Uterus (tissue), 4 donors: ENCODE results near the gene SLC35F6. TPM values are rescaled to one million over a fixed set of nuclear protein-coding genes. Genes with fewer than 3 reads are reported as not detected.
"Not testable (repeated sequence)": the region's sequence is repeated elsewhere in the genome, so short reads cannot be mapped to it uniquely, and the experiment has no call there.

Experiments
- DNase-seq, 2 donors: peaks; one replicate each; pipeline ENCODE4 v3.0.0-alpha.2; 2019 to 2020
- H3K27ac ChIP-seq, 2 donors: fragments of 200-600 bp; sonication (generic); 1 replicate in 1 of 2; 2 replicates in 1 of 2; pipeline ENCODE4 v1.5.1; 2016 to 2018
- H3K27me3 ChIP-seq, 2 donors: fragments of 200-600 bp; sonication (generic); one replicate each; pipeline ENCODE4 v1.5.1; 2018 to 2019; ENCODE audit warnings: control low read depth in 1 of 2
- H3K36me3 ChIP-seq, 2 donors: fragments of 200-600 bp; sonication (generic); one replicate each; pipeline ENCODE4 v1.5.1; 2019; ENCODE audit warnings: control low read depth in 1 of 2
- H3K4me1 ChIP-seq, 2 donors: fragments of 200-600 bp; sonication (generic); one replicate each; pipeline ENCODE4 v1.5.1; 2018 to 2019; ENCODE audit warnings: control low read depth in 1 of 2
- H3K4me3 ChIP-seq, 2 donors: fragments of 200-600 bp; sonication (generic); 1 replicate in 1 of 2; 2 replicates in 1 of 2; pipeline ENCODE4 v1.5.1; 2018 to 2019; ENCODE audit warnings: mild to moderate bottlenecking in 1 of 2
- H3K9me3 ChIP-seq, 2 donors: fragments of 200-600 bp; sonication (generic); one replicate each; pipeline ENCODE4 v1.5.1; 2019; ENCODE audit warnings: control low read depth in 1 of 2
- POLR2A ChIP-seq, 2 donors: fragments of 450-650 bp; IDR thresholded peaks; one replicate each; pipeline ENCODE4 v1.6.1; 2016; ENCODE audit warnings: antibody characterized with exemption in 2 of 2, mild to moderate bottlenecking in 1 of 2, moderate library complexity in 1 of 2
- intact Hi-C: fragments of 100-400 bp; cut with DNase I; formaldehyde crosslinking; loops from one replicate; pipeline ENCODE4 v1.15.1; 2023; ENCODE audit warnings: low total_unique reads
- total RNA-seq, 4 donors: library from RNA; depleted of rRNA in 3 of 4; stranded (reverse); fragments of >200 nt in 3 of 4; gene quantifications; one replicate each; pipeline versions ENCODE4 v1.1.0 to v1.2.4, GENCODE V29; 2014 to 2023
- TF ChIP-seq, protein P1 (sequence below), 4 experiments: fragments of 200-600 bp in 2 of 4; fragments of 450-650 bp in 2 of 4; sonication (generic) in 2 of 4; IDR thresholded peaks; one replicate each; pipeline ENCODE4 v1.5.1; 2016 to 2019; ENCODE audit warnings: antibody characterized with exemption in 4 of 4, mild to moderate bottlenecking in 2 of 4, moderate library complexity in 1 of 4
- donor health status: DM: yes; HTN: yes; CAD: no.

Gene SLC35F6
- total RNA-seq, 4 donors from 2014 or later, result 8.2 to 44.2 (median 18.5) TPM

- TF ChIP-seq, protein P1, sequence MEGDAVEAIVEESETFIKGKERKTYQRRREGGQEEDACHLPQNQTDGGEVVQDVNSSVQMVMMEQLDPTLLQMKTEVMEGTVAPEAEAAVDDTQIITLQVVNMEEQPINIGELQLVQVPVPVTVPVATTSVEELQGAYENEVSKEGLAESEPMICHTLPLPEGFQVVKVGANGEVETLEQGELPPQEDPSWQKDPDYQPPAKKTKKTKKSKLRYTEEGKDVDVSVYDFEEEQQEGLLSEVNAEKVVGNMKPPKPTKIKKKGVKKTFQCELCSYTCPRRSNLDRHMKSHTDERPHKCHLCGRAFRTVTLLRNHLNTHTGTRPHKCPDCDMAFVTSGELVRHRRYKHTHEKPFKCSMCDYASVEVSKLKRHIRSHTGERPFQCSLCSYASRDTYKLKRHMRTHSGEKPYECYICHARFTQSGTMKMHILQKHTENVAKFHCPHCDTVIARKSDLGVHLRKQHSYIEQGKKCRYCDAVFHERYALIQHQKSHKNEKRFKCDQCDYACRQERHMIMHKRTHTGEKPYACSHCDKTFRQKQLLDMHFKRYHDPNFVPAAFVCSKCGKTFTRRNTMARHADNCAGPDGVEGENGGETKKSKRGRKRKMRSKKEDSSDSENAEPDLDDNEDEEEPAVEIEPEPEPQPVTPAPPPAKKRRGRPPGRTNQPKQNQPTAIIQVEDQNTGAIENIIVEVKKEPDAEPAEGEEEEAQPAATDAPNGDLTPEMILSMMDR (IDR thresholded peaks at IDR 0.05), result no peak
- TF ChIP-seq POLR2A (IDR thresholded peaks at IDR 0.05), result no peak
- Histone ChIP-seq H3K4me3 (no peak overlapping the region), H3K27ac (no peak overlapping the region), H3K9me3 (no peaks in the 10 kb centered on the region), H3K36me3 (no peaks in the 10 kb centered on the region), H3K4me1 (no peaks in the 10 kb centered on the region), H3K27me3 (no peaks in the 10 kb centered on the region)
- intact Hi-C loops, result no loop called here
- no peak for DNase-seq
Measured at GRCh38 chr2:26793518-26793917, 29.4 kb downstream of the SLC35F6 start.

GRCh38 chr2:26795135-26795534 lies 31.1 kb downstream of the SLC35F6 start:
- H3K4me3 ChIP-seq, intact Hi-C loops, H3K4me1 ChIP-seq: not testable (repeated sequence)

DNA sequence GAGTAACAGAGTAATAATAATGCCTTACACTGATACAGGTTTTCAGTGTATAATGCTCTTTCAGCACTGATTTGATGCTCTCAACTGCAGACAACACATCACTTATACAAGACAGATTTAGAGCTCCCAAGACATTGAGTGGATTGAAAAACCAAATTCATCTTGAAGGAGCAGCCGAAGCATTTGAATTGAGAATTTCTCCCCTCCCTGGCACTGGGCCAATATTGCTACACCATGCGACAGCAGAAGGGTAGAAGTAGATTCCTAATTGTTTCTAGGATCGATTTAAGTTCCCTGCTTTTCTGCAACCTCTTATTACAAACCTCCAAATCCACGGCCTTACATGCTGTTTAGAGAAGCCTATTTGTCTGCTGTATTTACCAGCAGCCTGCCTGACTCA lies 37.2 kb downstream of the SLC35F6 start:
- Histone ChIP-seq H3K36me3 (no peaks in the 10 kb centered on the region), H3K27me3 (no peaks in the 10 kb centered on the region)
- no peak for TF ChIP-seq POLR2A (IDR thresholded peaks at IDR 0.05)
- TF ChIP-seq, protein P1 (IDR thresholded peaks at IDR 0.05), result no peak

More at GRCh38 chr2:26795135-26795534, 31.1 kb downstream of the SLC35F6 start:
- H3K27ac ChIP-seq, H3K36me3 ChIP-seq, H3K27me3 ChIP-seq, H3K9me3 ChIP-seq, DNase-seq: not testable (repeated sequence)

DNA sequence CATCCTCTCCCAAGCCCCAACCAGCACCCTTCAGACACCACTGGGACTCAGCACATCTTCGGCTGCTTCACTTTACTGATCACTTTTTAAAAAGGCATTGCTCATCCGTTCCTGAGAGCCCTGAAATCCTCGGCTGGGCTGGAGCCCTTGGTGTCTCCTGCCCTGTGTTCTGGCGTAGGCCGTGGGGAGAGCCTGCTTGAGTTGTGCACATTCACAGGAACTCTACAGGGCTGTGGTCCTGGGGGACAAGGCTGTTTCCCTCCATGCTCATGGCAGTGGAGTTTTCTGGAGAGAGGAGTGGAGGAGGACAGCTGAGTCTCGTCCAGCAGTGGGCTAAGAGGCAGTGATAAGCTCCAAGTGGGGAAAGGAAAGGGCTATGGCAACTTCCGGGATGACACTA lies 37.7 kb downstream of the SLC35F6 start:
- Histone ChIP-seq H3K27me3 (no peaks in the 10 kb centered on the region), H3K4me3 (no peak overlapping the region), H3K36me3 (no peaks in the 10 kb centered on the region), H3K27ac (no peak overlapping the region), H3K4me1 (no peaks in the 10 kb centered on the region), H3K9me3 (no peaks in the 10 kb centered on the region)
- no peak for TF ChIP-seq POLR2A (IDR thresholded peaks at IDR 0.05)
- TF ChIP-seq, protein P1 (IDR thresholded peaks at IDR 0.05), result no peak
- intact Hi-C loops, result no loop called here
- DNase-seq, result no peak

More for the DNA sequence above, 37.2 kb downstream of the SLC35F6 start:
- Histone ChIP-seq H3K4me1 (no peaks in the 10 kb centered on the region), H3K9me3 (no peaks in the 10 kb centered on the region), H3K27ac (no peak overlapping the region), H3K4me3 (no peak overlapping the region)
- intact Hi-C loops, result no loop called here
- DNase-seq, result no peak

- Histone ChIP-seq H3K9me3 (no peaks in the 10 kb centered on the region), H3K4me1 (no peaks in the 10 kb centered on the region), H3K27ac (no peak overlapping the region), H3K36me3 (no peaks in the 10 kb centered on the region), H3K4me3 (no peak overlapping the region), H3K27me3 (no peaks in the 10 kb centered on the region)
- TF ChIP-seq, protein P1 (IDR thresholded peaks at IDR 0.05), result no peak
- TF ChIP-seq POLR2A (IDR thresholded peaks at IDR 0.05), result no peak
- no peak for DNase-seq
- intact Hi-C loops, result no loop called here
Measured at GRCh38 chr2:26805241-26805676, 41.2 kb downstream of the SLC35F6 start.
